Fibroblast of peridontal ligament (primary cell): ENCODE measurements around the gene EPAS1.

ENCODE experiments used
- DNase-seq: peaks from one replicate; pipeline ENCODE4 v3.0.0-alpha.2; 2010; ENCODE audit errors: extremely low read depth

Gene EPAS1

DNA sequence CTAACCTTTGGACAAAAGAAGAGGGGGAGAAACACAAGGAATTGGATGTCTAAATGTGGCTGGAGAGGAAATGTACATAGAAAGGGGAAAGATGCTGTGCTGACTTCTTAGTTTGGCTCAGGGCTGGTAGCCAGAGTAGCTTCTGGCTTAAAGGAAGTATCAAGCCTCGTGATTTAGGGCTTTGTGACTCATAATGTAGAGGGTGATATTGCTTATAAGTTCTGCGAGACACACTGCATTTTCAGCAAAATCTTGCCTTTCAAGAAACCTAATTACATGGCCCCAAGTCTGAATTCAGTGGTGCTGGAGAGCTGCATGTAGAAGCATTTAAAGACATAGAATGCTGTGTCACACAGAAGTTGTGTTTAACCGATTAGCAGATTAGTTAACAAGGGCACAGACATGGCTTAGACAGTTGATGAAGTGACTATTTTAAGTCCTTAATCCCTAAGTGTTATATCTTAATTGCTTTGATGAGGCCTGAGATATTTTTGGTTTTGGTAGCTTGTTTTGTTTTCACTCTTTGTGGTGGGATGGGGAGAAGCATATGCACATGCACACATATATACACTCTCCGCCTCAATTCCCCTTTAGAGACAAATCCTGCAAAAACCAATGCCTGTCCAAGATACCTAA lies 66.4 kb downstream of the EPAS1 start:
- peak; percentile 91 for DNase-seq

DNA sequence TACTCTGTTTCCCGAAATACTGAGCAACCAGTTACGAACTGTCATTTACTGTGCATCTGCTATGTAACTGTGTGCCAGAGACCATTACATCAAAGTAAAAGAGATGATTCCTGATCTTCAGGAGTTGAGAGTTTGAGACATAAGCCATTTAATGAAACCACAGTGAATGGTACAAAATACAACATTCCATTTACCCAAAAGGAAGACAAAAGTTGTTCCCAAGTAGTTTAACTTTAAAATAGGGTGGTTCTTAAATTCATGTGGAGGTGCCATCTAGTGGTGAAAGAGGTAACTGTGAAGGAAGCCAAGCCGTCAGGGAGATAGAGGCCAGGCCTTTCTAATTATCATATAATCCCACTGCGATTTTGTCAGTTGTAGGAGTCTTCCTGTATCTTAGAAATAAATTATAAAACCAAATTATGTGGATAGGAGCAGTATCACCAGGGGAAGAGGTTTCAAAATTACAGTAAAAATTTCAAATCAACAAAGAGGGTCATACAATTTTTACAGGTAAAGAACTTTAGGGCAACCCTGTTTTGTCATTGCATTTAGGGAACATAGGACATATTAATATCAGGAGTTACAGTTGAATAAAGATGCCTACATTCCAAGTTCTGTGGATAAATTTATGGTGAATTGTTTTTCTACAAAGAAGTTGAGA lies 67.7 kb downstream of the EPAS1 start:
- DNase-seq = peak; percentile 86

DNA sequence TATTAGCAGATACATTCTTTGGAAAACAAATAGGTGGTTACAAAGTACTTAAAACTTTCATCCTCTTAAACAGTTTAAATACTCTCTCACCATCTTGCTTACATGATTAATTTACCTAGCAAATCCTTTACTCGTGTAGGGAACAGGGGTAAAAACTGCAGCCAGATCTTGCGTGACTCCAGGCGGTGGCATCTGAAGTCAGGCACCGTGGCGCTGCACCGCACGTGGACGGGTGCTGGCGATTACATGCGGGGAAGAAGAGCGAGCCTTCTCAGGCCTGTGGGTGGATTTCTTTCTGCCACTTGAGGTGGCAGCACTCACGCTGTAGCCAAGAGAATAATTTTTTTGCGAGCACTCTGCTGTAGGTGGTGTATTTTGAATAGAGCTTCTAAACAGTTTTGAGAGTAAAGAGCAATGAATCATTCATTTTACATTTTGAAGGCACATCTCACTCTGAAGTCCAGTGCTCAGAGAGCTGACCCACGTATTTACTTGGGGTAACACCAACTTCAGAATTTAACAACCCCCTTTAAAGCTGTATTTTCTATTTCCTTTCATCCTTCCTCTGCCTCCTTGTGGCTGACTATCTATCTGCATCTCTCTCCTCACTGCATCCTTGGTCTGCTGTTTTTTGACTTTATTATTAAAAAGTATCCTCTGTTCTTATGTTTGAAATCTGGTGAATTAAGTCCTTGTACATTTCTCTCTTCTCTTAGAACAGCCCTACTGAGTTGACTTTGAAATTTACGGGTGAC lies 68.9 kb downstream of the EPAS1 start:
- DNase-seq = peak; percentile 45

DNA sequence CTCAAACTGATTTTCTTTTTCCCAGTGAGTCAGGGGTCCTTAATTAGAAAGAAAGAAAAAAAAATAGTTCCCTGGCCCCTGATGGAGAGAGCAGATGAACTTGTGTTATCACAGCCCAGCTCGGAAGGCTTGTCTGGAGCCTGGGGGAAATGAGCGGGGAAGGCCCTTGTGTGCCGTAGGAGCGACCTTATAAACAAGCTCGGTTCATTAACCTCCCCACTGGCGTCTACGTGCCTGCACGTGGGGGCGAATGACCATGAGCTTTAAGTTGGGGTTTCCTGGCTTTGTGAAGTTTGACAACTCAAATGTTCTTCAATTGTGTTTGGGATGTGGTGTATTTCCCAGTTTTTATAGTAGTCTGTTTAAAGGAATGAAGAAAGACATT lies 69.5 kb downstream of the EPAS1 start:
- DNase-seq = no peak

DNA sequence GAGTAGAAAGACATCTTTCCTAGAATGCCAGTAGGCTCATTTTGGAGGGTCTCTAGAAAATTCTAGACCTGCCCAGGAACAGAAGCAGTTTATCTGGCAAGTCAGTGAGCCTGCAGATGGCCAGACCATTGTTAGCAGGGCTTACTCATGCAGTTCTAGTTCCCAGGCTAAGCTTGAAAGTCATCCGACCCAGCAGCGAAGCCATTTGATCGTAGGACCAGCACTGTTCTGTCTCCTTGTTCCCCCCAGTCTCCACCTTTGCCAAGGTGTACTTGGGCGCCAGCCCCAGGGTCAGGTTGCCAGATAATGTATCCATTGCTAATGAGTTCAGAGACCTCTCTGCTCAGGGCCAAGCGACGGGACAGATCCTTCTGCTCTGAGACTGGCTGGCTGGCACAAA lies 70.1 kb downstream of the EPAS1 start:
- DNase-seq = no peak

DNA sequence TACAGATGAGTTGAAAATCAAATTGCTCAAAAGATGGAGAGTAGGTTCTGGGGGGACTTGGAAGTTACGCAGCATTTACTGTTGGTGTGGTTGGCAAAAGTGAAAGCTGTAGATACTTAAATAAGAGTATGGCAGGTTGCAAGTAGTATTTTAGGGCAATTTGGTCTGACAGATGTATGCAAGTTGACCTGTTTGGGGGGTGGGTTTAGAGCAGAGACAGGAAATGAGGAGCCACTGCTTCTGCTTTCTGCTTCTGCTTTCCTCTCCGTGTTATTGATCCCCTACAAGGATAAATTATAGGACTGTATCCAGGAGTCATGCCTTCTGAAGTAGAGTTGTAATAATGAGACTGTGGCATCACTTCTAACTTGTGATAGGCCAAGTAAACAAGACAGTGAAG lies 71.2 kb downstream of the EPAS1 start:
- no peak for DNase-seq

DNA sequence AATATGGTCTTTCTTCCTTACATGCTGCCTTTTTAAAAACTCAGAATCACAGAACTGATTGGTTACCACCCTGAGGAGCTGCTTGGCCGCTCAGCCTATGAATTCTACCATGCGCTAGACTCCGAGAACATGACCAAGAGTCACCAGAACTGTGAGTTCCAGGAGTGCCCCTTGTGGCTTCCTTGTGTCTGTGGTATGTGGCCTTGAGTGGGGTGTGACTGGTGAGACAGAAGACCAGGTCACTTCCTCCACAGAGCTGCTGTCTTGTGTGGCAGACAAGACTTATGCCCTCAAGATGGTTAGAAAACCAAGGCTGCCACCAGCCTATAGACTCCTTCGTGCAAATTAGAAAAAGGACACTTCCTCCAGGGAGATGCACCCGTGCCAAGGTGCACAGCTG lies 72.6 kb downstream of the EPAS1 start:
- DNase-seq = no peak

DNA sequence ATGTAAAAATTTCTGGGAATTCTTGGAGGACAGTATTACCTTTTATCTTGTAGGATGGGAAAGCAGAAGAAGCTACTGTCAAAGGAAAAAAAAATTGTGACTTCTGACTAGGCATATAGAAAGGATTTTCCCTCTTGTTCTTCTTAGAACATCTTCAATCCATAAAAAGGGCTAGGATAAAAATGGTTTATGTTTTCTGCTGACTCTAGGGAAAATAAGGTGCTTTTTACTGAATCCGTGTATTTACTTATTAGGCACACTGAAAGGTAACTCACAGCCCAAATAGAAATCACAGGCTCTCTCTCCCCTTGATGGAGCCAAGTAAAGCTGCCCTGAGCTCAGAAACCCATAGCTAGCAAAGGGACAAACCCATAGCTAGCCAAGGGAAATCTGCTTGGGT lies 74.6 kb downstream of the EPAS1 start:
- no peak for DNase-seq

DNA sequence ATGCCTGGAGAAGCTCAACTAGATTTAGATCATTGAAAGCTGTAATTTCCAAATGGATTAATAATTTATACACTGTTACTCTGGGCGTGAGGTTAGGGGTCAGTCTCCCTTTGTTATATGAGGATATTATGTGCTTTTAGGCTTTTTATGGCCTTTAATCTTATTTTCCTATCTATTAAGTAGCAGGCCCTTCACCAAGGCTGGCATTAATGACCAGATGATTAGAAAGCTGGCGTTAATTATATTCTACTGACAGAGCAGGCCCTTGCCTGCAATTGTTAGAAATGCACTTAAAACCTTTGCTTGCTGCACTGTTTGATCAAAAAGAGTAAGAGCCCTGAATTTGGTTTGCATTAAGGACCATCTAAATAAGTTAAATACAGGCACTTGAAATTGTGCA lies 75.3 kb downstream of the EPAS1 start:
- no peak for DNase-seq

DNA sequence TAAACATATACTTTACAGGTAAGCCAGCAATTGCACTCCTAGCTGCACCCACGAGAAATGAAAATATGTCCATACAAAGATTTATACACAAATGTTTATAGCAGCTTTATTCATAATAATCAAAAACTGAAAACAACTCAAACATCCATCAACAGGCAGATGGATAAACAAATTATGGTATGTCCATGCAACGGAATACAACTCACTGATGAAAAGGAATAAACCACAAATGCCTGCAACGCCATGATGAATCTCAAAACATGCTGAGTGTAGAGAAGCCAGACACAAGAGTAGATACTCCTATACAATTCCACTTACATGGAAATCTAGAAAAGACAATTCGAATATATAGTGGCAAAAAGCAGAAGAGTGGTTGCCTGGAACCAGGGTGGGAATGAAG lies 76.0 kb downstream of the EPAS1 start:
- DNase-seq = no peak

DNA sequence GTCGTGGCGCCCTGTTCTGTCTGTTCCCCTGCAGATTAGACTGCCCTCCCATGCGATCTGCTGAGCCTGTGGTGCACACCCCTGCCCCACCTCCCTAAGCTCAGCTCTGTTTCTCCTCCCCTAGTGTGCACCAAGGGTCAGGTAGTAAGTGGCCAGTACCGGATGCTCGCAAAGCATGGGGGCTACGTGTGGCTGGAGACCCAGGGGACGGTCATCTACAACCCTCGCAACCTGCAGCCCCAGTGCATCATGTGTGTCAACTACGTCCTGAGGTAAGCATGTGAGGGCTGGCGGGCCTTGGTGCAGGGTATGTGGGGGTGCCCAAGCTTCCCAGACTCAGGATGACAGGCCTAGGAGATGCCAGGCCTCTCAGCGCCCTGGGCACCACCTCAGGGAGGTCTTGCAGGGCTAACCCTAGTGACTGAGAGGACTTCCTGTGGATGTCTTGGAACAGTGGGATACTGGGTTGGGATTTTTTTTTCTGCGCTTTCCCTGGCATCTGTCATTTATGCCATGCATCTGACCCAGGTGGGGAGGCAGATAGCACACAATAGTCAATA lies 78.4 kb downstream of the EPAS1 start:
- DNase-seq = no peak

DNA sequence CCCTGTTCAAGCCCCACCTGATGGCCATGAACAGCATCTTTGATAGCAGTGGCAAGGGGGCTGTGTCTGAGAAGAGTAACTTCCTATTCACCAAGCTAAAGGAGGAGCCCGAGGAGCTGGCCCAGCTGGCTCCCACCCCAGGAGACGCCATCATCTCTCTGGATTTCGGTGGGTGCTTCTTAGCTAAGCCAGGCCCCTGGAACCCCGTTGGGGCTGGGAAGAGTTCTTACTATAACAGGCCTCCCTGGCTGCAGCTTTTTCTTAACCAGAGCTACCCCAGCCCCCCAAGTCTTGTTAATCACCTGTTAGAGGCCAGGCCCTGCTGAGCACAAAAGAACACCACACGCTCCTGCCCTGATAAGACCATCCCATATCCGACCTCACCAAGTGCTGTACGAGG lies 79.4 kb downstream of the EPAS1 start:
- no peak for DNase-seq

DNA sequence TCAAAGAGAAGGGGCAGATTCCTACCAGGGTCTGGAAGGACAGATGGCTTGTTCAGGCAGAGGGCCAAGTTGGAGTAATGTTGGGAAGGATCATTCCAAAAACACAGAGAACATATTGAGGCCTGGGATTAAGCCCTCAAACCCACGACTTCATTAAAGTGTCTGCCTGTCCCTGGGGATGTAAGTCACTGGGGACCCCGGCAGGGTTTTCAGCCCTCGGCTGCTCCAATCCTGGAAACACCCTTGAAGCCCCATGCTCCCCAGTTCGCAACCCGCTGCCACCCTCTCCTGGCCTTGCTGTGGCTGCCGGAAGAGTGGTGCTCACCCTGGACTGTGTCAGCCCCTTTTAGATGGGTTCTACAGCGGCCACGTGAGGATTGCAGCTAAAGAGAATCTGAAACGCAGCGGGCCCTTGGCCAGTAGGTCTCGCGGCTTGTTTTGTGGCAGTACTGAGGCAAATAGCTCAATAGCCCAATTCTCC lies 79.9 kb downstream of the EPAS1 start:
- DNase-seq = no peak

DNA sequence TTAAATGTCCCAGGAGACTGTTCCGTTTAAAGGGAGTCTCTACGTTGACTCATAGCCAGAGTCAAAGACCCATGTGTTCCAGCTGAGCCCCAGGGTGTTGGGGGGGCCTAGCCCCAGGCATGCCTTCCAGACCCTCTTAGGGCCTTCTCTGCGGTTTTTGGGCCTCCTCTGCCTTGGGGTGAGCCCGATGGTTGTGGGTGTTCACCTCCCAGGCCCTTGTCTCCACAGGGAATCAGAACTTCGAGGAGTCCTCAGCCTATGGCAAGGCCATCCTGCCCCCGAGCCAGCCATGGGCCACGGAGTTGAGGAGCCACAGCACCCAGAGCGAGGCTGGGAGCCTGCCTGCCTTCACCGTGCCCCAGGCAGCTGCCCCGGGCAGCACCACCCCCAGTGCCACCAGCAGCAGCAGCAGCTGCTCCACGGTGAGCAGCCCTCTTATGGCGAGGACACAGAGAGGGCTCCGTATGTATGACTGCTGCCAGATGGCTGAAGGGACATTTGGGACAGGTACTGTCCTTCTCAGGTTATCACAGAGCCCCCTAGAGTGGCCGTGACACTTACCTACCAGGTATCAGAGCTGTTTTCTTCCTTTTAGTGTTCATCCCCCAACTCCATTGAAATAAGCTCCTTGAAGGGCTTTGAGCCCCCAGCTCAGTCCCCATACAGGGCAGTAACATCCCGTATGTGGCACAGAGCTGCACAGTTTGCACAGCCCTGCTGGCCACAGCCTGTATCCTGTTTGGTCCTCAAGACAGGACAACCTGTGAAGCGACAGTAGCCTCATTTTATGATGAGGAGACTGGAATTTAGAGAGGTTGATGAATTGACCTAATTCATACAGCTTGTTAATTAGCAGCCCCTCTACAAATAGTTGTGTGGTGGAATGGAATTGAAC lies 80.7 kb downstream of the EPAS1 start:
- no peak for DNase-seq

DNA sequence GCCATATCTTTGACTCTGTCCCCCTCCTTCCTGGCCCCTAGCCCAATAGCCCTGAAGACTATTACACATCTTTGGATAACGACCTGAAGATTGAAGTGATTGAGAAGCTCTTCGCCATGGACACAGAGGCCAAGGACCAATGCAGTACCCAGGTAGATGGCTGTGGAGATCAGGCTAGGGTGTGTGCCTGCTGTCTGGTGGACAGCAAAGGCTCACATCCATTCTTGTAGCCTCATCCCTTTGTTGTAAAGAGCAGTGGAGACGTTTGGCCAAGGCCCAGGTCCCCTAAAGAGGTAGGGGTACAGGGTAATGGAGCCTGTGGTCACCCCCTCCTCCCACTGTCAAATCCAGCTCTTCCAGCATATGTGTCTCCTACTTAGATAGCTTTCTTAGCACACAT lies 81.4 kb downstream of the EPAS1 start:
- no peak for DNase-seq

DNA sequence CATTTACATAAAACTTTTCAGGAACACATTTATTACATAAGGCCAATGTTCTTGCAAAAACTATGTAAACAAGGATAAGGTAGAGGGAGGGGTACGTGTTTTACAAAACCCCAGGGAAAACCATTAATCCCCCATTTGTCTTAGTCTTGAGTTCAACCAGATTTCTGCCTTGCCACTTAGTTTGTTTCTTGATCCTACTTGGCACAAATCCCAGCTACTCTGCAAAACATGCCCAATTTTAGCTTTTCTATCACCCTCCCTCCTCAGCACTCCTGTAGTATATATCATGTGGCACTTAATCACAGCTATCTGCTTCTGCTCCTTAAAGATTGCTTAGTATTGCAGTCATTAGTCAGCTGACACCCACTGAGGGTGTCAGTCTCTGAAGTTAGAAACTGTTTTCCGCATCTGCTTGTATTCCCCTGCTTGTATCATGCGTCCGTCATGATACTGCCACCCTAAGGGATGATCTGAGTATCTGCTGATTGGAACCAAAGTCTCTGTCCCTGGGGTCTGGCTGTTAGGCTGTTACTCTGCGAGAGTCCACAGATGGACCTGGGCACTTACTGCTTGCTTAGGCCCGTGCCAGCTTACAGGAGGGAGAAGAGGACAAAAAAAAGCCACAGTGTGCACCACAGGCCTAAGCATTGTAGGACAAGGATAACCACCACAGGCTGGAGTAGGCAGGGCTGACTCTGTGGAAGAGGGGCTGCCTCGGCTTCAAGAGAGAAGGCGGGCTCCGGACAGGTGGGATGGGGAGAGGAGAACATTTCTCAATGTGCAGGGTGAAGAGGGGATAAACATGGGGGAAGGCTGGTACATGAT lies 82.2 kb downstream of the EPAS1 start:
- DNase-seq = peak; percentile 63

DNA sequence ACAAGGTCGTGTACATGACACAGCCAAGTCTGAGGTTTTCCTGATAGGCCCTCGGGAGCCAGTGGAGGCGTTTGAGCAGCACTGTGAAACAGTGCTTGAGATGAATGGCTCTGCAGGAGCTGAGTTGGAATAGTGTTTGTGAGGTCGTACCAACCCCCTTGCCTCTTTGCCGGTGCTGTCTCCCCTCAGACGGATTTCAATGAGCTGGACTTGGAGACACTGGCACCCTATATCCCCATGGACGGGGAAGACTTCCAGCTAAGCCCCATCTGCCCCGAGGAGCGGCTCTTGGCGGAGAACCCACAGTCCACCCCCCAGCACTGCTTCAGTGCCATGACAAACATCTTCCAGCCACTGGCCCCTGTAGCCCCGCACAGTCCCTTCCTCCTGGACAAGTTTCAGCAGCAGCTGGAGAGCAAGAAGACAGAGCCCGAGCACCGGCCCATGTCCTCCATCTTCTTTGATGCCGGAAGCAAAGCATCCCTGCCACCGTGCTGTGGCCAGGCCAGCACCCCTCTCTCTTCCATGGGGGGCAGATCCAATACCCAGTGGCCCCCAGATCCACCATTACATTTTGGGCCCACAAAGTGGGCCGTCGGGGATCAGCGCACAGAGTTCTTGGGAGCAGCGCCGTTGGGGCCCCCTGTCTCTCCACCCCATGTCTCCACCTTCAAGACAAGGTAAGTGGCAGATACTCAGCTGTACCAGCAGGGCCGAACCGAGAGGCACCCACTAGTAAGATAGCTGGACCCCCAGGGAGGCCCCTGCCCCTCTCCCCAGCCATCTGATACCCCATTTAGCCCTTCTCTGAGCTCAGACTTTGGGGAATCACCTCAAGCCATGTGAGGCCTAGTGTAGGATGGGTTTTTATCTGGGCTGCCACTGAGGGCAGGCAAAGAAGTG lies 83.1 kb downstream of the EPAS1 start:
- no peak for DNase-seq

DNA sequence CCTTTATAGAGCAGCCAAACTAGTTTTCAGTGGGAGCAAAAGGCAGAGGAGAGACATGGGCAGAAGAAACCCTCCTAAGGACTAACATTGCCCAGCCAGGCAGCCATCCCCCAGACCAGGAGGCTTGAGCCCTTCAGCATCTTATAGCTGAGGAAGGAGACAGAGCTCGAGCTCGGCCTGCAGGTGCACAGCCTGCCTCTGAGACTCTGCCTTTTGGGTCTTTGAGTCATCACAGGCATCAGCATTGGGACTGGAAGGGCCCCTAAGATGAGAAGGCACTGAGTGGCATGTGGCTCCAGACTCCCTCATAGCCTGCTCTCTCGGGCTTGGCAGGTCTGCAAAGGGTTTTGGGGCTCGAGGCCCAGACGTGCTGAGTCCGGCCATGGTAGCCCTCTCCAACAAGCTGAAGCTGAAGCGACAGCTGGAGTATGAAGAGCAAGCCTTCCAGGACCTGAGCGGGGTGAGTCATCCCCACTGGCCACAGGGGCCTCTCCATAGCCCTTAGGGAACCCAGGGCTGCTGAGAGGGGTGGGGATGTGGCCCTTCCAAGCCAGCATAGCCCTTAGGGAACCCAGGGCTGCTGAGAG lies 84.1 kb downstream of the EPAS1 start:
- no peak for DNase-seq

DNA sequence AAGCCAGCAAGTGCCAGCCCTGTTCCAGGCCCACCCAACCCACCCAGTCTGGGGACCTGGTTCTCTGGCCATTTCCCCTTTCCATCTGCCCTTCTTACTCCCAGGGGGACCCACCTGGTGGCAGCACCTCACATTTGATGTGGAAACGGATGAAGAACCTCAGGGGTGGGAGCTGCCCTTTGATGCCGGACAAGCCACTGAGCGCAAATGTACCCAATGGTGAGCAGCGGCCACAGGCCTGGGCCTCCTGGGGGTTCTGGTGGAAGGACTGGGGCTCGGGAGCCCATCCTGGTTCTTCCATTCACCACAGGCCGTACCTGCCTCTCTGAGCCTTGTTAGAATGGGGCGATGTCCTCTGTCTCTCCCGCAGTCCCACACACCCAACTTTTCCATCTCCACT lies 84.7 kb downstream of the EPAS1 start:
- no peak for DNase-seq
